ENCODE data around the gene SH3TC1. TPM values are rescaled to one million over a fixed set of nuclear protein-coding genes. Genes with fewer than 3 reads are reported as not detected.

SH3TC1 gene
- total RNA-seq, 1 experiment from 2014 or later: 28.9 TPM

DNA sequence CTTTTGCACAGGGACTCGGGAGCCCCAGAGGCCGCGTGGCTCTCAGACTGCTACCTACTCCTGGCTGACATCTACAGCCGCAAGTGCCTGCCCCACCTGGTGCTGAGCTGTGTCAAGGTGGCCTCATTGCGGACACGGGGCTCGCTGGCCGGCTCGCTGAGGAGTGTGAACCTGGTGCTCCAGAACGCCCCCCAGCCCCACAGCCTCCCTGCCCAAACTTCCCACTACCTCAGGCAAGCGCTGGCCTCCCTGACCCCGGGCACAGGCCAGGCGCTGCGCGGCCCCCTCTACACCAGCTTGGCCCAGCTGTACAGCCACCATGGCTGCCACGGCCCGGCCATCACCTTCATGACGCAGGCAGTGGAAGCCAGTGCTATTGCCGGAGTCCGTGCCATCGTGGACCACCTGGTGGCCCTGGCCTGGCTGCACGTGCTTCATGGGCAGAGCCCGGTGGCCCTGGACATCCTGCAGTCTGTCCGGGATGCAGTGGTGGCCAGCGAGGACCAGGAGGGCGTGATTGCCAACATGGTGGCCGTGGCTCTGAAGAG is 28.8 kb downstream of the SH3TC1 start:
- no peak for DNase-seq
- Histone ChIP-seq H3K27me3 (no peaks in the 10 kb centered on the region), H3K36me3 (peaks cover 3% of the 10 kb centered on the region; the same call in 1 of the 2 replicates), H3K9me3 (replicated peaks) (no peaks in the 10 kb centered on the region), H3K4me3 (no peak overlapping the region), H3K27ac (peak overlapping the region; percentile 64), H3K4me1 (peaks cover 52% of the 10 kb centered on the region)

DNA sequence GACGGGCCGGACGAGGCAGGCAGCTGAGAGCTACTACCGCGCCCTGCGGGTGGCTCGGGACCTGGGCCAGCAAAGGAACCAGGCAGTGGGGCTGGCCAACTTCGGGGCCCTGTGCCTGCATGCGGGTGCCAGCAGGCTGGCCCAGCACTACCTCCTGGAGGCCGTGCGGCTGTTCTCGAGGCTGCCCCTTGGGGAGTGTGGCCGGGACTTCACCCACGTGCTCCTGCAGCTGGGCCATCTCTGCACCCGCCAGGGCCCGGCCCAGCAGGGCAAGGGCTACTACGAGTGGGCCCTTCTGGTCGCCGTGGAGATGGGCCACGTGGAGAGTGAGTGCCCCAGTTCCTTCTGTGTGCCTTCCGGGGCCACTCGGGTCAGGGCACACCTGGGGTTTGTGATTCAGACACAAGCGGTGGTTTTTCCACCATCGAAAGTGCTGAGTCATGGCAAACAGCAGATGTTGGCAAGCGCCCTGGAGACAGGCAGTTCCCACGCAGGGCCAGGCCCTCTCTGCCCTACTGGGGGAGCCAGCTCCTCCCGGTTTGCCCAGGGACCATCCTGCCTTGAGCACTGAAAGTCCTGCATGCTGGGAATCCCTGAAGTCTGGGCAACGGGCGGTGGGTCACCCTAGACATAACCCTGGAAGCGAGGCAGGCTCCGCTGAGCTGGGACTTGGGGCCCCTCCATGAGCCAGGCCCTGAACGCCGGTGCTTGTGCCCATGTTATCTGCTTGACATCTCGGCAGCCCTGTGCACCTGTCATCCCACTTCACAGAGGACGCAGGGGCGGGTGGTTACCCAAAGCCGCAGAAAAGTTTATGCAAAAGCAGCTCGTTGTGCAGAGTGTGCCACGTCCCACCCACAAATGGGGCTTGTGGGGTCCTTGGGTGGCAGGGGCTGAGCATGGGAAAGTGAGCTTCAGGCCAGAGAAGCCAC is 29.5 kb downstream of the SH3TC1 start:
- peak; percentile 83 to 87 for DNase-seq
- Histone ChIP-seq H3K4me3 (no peak overlapping the region), H3K4me1 (peaks cover 52% of the 10 kb centered on the region), H3K9me3 (replicated peaks) (no peaks in the 10 kb centered on the region), H3K27ac (peak overlapping the region; percentile 64), H3K27me3 (no peaks in the 10 kb centered on the region), H3K36me3 (peaks cover 8% of the 10 kb centered on the region)

- peak in 1 of 2 experiments; percentile 34 for DNase-seq
- peaks cover 13% of the 10 kb centered on the region for H3K36me3 ChIP-seq
- no peak overlapping the region for H3K4me3 ChIP-seq
- no peaks in the 10 kb centered on the region for H3K27me3 ChIP-seq
- H3K4me1 ChIP-seq: peaks cover 47% of the 10 kb centered on the region
- peak overlapping the region; percentile 64 for H3K27ac ChIP-seq
- H3K9me3 ChIP-seq (replicated peaks): no peaks in the 10 kb centered on the region
Measured at GRCh38 chr4:8229331-8229975, 30.4 kb downstream of the SH3TC1 start.

GRCh38 chr4:8230033-8230432 is 30.9 kb downstream of the SH3TC1 start:
- Histone ChIP-seq H3K4me3 (no peak overlapping the region), H3K9me3 (replicated peaks) (no peaks in the 10 kb centered on the region), H3K27me3 (no peaks in the 10 kb centered on the region), H3K4me1 (peaks cover 41% of the 10 kb centered on the region), H3K27ac (no peak overlapping the region), H3K36me3 (peaks cover 19% of the 10 kb centered on the region)
- no peak for DNase-seq

DNA sequence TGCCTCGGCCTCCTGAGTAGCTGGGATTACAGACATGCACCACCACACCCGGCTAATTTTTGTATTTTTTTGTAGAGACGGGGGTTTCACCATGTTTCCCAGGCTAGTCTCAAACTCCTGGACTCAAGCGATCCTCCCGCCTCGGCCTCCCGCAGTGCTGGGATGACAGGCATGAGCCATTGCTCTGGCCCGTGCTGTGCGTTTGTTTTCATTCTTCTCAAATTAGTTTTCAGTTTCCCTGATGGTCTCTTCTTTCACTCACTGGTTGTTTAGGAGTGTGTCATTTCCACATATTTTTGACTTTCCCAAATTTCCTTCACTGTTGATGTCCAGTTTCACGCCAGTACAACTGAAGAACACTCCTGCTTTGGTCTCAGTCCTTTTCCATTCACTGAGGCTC is 31.8 kb downstream of the SH3TC1 start:
- Histone ChIP-seq H3K36me3 (peaks cover 24% of the 10 kb centered on the region), H3K4me1 (peaks cover 32% of the 10 kb centered on the region), H3K4me3 (no peak overlapping the region), H3K27me3 (no peaks in the 10 kb centered on the region), H3K27ac (no peak overlapping the region), H3K9me3 (replicated peaks) (no peaks in the 10 kb centered on the region)
- DNase-seq: no peak

GRCh38 chr4:8231551-8232049 is 32.5 kb downstream of the SH3TC1 start:
- Histone ChIP-seq H3K9me3 (replicated peaks) (no peaks in the 10 kb centered on the region), H3K4me3 (no peak overlapping the region), H3K36me3 (peaks cover 25% of the 10 kb centered on the region), H3K27ac (no peak overlapping the region), H3K4me1 (peaks cover 25% of the 10 kb centered on the region), H3K27me3 (no peaks in the 10 kb centered on the region)
- no peak for DNase-seq

GRCh38 chr4:8232748-8233147 is 33.7 kb downstream of the SH3TC1 start:
- no peaks in the 10 kb centered on the region for H3K9me3 ChIP-seq (replicated peaks)
- H3K4me3 ChIP-seq: no peak overlapping the region
- H3K27ac ChIP-seq: no peak overlapping the region
- H3K36me3 ChIP-seq: peaks cover 29% of the 10 kb centered on the region
- no peak for DNase-seq
- no peaks in the 10 kb centered on the region for H3K27me3 ChIP-seq
- H3K4me1 ChIP-seq: peaks cover 14% of the 10 kb centered on the region

DNA sequence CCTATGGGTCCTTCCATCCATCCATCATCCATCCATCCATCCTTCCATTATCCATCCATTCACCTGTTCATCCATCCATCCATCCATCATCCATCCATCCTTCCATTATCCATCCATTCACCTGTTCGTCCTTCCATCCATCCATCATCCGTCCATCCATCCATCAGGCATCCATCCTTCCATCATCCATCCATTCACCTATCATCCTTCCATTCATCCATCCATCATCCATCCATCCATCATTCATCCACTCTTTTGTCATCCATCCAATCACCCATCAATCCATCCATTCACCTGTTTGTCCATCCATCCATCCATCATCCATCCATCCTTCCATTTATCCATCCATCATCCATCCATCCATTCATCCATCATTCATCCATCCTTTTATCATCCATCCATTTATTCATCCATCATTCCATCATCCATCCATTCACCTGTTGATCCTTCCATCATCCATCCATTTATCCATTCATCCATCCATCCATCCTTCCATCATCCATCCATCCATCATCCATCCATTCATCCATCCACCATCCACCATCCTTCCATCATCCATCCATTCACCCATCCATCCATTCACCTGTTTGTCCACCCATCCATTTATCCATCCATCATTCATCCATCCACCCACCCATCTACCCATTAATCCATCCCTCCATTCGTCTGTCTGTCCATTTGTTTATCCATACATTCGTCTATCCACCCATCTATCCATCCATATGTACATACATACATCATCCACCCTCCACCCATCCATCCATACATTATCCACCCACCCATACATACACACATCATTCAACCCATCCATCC is 34.8 kb downstream of the SH3TC1 start:
- peaks cover 3% of the 10 kb centered on the region for H3K4me1 ChIP-seq
- no peaks in the 10 kb centered on the region for H3K27me3 ChIP-seq
- DNase-seq: no peak
- H3K36me3 ChIP-seq: peaks cover 29% of the 10 kb centered on the region
- H3K4me3 ChIP-seq: no peak overlapping the region
- H3K27ac ChIP-seq: no peak overlapping the region
- H3K9me3 ChIP-seq (replicated peaks): no peaks in the 10 kb centered on the region

GRCh38 chr4:8234715-8235114 is 35.6 kb downstream of the SH3TC1 start:
- Histone ChIP-seq H3K27ac (no peak overlapping the region), H3K4me3 (no peak overlapping the region), H3K27me3 (no peaks in the 10 kb centered on the region), H3K4me1 (no peaks in the 10 kb centered on the region), H3K9me3 (replicated peaks) (no peaks in the 10 kb centered on the region), H3K36me3 (peaks cover 29% of the 10 kb centered on the region)
- DNase-seq: no peak

GRCh38 chr4:8235224-8235623 is 36.1 kb downstream of the SH3TC1 start:
- Histone ChIP-seq H3K27me3 (no peaks in the 10 kb centered on the region), H3K4me3 (no peak overlapping the region), H3K4me1 (no peaks in the 10 kb centered on the region), H3K36me3 (peaks cover 29% of the 10 kb centered on the region), H3K9me3 (replicated peaks) (no peaks in the 10 kb centered on the region), H3K27ac (no peak overlapping the region)
- DNase-seq: no peak

- Histone ChIP-seq H3K27ac (no peak overlapping the region), H3K9me3 (replicated peaks) (no peaks in the 10 kb centered on the region), H3K27me3 (no peaks in the 10 kb centered on the region), H3K36me3 (peaks cover 29% of the 10 kb centered on the region), H3K4me1 (no peaks in the 10 kb centered on the region), H3K4me3 (no peak overlapping the region)
- no peak for DNase-seq
Measured at GRCh38 chr4:8235686-8236085, 36.6 kb downstream of the SH3TC1 start.

DNA sequence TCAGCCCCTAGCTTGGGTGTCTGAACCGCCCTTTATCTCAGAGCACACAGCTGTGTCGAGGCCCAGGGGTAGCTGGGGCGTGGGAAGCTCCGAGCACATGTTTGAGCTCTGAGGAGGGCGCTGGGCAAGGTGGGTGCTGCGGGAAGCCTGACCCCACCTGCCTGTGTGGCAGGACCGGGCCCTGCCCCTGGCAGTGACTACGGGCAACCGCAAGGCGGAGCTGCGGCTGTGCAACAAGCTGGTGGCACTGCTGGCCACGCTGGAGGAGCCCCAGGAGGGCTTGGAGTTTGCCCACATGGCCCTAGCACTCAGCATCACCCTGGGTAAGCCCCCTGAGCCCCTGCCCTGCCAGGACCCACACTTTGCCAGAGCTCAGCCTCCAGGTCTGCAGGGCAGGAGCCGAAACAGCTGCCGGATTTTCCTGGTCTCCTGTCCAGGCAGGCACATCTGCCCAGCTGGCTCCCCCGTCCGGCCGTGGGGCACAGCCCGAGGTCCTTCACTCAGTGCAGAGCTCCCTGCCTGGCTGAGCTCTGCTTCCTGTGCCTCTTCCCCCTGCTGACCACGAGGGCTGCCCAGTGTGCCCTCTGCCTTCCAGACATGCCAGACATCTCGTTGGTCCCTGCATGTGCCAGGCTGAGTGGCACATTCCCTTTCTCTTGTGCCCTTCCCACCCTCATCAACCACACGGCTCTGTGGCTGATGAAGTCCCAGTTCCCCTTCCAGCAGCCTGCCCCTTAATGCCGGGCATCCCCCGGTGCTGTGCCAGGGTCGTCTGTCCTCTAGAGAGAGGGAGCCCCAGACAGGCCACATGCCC is 37.2 kb downstream of the SH3TC1 start:
- no peak for DNase-seq
- Histone ChIP-seq H3K4me3 (no peak overlapping the region), H3K9me3 (replicated peaks) (no peaks in the 10 kb centered on the region), H3K27ac (no peak overlapping the region), H3K4me1 (no peaks in the 10 kb centered on the region), H3K27me3 (no peaks in the 10 kb centered on the region), H3K36me3 (peaks cover 29% of the 10 kb centered on the region)

GRCh38 chr4:8236920-8237195 is 37.8 kb downstream of the SH3TC1 start:
- Histone ChIP-seq H3K27ac (no peak overlapping the region), H3K36me3 (peaks cover 29% of the 10 kb centered on the region), H3K4me3 (no peak overlapping the region), H3K9me3 (replicated peaks) (no peaks in the 10 kb centered on the region), H3K27me3 (no peaks in the 10 kb centered on the region), H3K4me1 (no peaks in the 10 kb centered on the region)
- no peak for DNase-seq
